Tibial nerve (tissue), 4 donors: ENCODE data around the gene RNF212. TPM values are rescaled to one million over a fixed set of nuclear protein-coding genes. Genes with fewer than 3 reads are reported as not detected.

Experiments
- DNase-seq, 2 donors: peaks; one replicate each; pipeline ENCODE4 v3.0.0-alpha.2; 2019; ENCODE audit warnings: low spot score in 2 of 2
- H3K27ac ChIP-seq, 4 donors: fragments of 200-600 bp; sonication (generic) in 3 of 4; one replicate each; pipeline ENCODE4 v1.5.1; 2017 to 2019; ENCODE audit warnings: mild to moderate bottlenecking in 1 of 4
- H3K27me3 ChIP-seq, 2 donors: fragments of 200-600 bp; sonication (generic) in 1 of 2; one replicate each; pipeline versions ENCODE4 v1.5.1 to v1.6.0; 2017 to 2019
- H3K36me3 ChIP-seq, 3 donors: fragments of 200-600 bp; sonication (generic); one replicate each; pipeline ENCODE4 v1.5.1; 2018 to 2019
- H3K4me1 ChIP-seq, 4 donors: fragments of 200-600 bp; sonication (generic) in 3 of 4; one replicate each; pipeline ENCODE4 v1.5.1; 2017 to 2019
- H3K4me3 ChIP-seq, 4 donors: fragments of 200-600 bp; sonication (generic) in 3 of 4; one replicate each; pipeline ENCODE4 v1.5.1; 2017 to 2019; ENCODE audit warnings: mild to moderate bottlenecking in 1 of 4, moderate library complexity in 1 of 4
- H3K9me3 ChIP-seq, 4 donors: fragments of 200-600 bp; sonication (generic) in 3 of 4; one replicate each; pipeline ENCODE4 v1.5.1; 2017 to 2019
- CTCF ChIP-seq, 5 experiments: fragments of 200-600 bp in 3 of 5; fragments of 450-650 bp in 2 of 5; sonication (generic) in 3 of 5; IDR thresholded peaks; one replicate each; pipeline ENCODE4 v1.5.1; 2016 to 2019; ENCODE audit warnings: antibody characterized with exemption in 5 of 5, mild to moderate bottlenecking in 3 of 5, moderate library complexity in 2 of 5
- EP300 ChIP-seq, 2 donors: sonication (generic); formaldehyde crosslinking; IDR thresholded peaks; one replicate each; pipeline ENCODE4 v1.6.1; 2017; ENCODE audit warnings: antibody characterized with exemption in 2 of 2, mild to moderate bottlenecking in 1 of 2
- POLR2A ChIP-seq, 2 donors: fragments of 450-650 bp; IDR thresholded peaks; one replicate each; pipeline ENCODE4 v1.6.1; 2017; ENCODE audit warnings: antibody characterized with exemption in 2 of 2, mild to moderate bottlenecking in 2 of 2, moderate library complexity in 2 of 2
- WGBS, 2 donors: methylation state at CpG; one replicate each; pipeline ENCODE4 v1.1.5; 2018; 5-methylcytosine and 5-hydroxymethylcytosine counted together
- total RNA-seq, 4 donors: library from RNA; depleted of rRNA; stranded (reverse); fragments of >200 nt; gene quantifications; one replicate each; pipeline ENCODE4 v1.1.0, GENCODE V29; 2016

RNF212 gene
- total RNA-seq, 4 donors from 2014 or later, result 2.5 to 24.7 (median 9.8) TPM

GRCh38 chr4:1091561-1091995 lies 21.8 kb downstream of the RNF212 start:
- DNase-seq, result no peak
- TF ChIP-seq CTCF (IDR thresholded peaks at IDR 0.05) (no peak), POLR2A (IDR thresholded peaks at IDR 0.05) (no peak), EP300 (IDR thresholded peaks at IDR 0.05) (no peak)
- Histone ChIP-seq H3K4me3 (no peak overlapping the region), H3K27ac (no peak overlapping the region), H3K27me3 (no peaks in the 10 kb centered on the region), H3K4me1 (no peaks in the 10 kb centered on the region), H3K9me3 (peaks cover 0 to 7% (median 0%) of the 10 kb centered on the region in 4 donors), H3K36me3 (no peaks in the 10 kb centered on the region)
- WGBS, 2 donors, result 86 to 92% methylated on average over 10 of the region's 10 CpGs

GRCh38 chr4:1090465-1091440 lies 22.6 kb downstream of the RNF212 start:
- no peaks in the 10 kb centered on the region for H3K36me3 ChIP-seq
- peaks cover 0 to 7% (median 0%) of the 10 kb centered on the region in 4 donors for H3K9me3 ChIP-seq
- no peaks in the 10 kb centered on the region for H3K27me3 ChIP-seq
- no peak for TF ChIP-seq CTCF (IDR thresholded peaks at IDR 0.05)
- no peak for TF ChIP-seq EP300 (IDR thresholded peaks at IDR 0.05)
- TF ChIP-seq POLR2A (IDR thresholded peaks at IDR 0.05), result no peak
- no peak overlapping the region for H3K4me3 ChIP-seq
- no peaks in the 10 kb centered on the region for H3K4me1 ChIP-seq
- no peak for DNase-seq
- 82 to 88% methylated on average over 10 of the region's 10 CpGs for WGBS, 2 donors
- H3K27ac ChIP-seq, result no peak overlapping the region

- H3K4me1 ChIP-seq, result no peaks in the 10 kb centered on the region
- TF ChIP-seq CTCF (IDR thresholded peaks at IDR 0.05), result no peak
- TF ChIP-seq EP300 (IDR thresholded peaks at IDR 0.05), result no peak
- no peak for TF ChIP-seq POLR2A (IDR thresholded peaks at IDR 0.05)
- DNase-seq, result no peak
- 95 to 100% methylated on average over 3 of the region's 3 CpGs for WGBS, 2 donors
- no peaks in the 10 kb centered on the region for H3K27me3 ChIP-seq
- no peak overlapping the region for H3K27ac ChIP-seq
- peaks cover 0 to 7% (median 0%) of the 10 kb centered on the region in 4 donors for H3K9me3 ChIP-seq
- no peaks in the 10 kb centered on the region for H3K36me3 ChIP-seq
- no peak overlapping the region for H3K4me3 ChIP-seq
These were observed 23.3 kb downstream of the RNF212 start for GRCh38 chr4:1090036-1090435.

GRCh38 chr4:1087371-1087770 lies 26.0 kb downstream of the RNF212 start:
- no peak for DNase-seq
- H3K4me1 ChIP-seq, result no peaks in the 10 kb centered on the region
- TF ChIP-seq POLR2A (IDR thresholded peaks at IDR 0.05) (no peak), CTCF (IDR thresholded peaks at IDR 0.05) (no peak), EP300 (IDR thresholded peaks at IDR 0.05) (no peak)
- peaks cover 0 to 7% (median 0%) of the 10 kb centered on the region in 4 donors for H3K9me3 ChIP-seq
- H3K27me3 ChIP-seq, result no peaks in the 10 kb centered on the region
- H3K27ac ChIP-seq, result no peak overlapping the region
- H3K4me3 ChIP-seq, result no peak overlapping the region
- no peaks in the 10 kb centered on the region for H3K36me3 ChIP-seq

- DNase-seq, result no peak
- Histone ChIP-seq H3K27ac (no peak overlapping the region), H3K9me3 (peaks cover 0 to 7% (median 0%) of the 10 kb centered on the region in 4 donors), H3K4me1 (no peaks in the 10 kb centered on the region), H3K36me3 (no peaks in the 10 kb centered on the region), H3K27me3 (peaks cover 0 to 1% of the 10 kb centered on the region in 2 donors), H3K4me3 (no peak overlapping the region)
- TF ChIP-seq POLR2A (IDR thresholded peaks at IDR 0.05) (no peak), CTCF (IDR thresholded peaks at IDR 0.05) (no peak), EP300 (IDR thresholded peaks at IDR 0.05) (no peak)
- 65 to 77% methylated on average over 4 to 8 of the region's 8 CpGs for WGBS, 2 donors
These were observed 27.4 kb downstream of the RNF212 start for GRCh38 chr4:1086011-1086410.
